ENCODE measurements around the gene SBNO2.
A peak's percentile ranks its signal among the peaks of the same experiment; 100 is the strongest.

Gene SBNO2, protein sequence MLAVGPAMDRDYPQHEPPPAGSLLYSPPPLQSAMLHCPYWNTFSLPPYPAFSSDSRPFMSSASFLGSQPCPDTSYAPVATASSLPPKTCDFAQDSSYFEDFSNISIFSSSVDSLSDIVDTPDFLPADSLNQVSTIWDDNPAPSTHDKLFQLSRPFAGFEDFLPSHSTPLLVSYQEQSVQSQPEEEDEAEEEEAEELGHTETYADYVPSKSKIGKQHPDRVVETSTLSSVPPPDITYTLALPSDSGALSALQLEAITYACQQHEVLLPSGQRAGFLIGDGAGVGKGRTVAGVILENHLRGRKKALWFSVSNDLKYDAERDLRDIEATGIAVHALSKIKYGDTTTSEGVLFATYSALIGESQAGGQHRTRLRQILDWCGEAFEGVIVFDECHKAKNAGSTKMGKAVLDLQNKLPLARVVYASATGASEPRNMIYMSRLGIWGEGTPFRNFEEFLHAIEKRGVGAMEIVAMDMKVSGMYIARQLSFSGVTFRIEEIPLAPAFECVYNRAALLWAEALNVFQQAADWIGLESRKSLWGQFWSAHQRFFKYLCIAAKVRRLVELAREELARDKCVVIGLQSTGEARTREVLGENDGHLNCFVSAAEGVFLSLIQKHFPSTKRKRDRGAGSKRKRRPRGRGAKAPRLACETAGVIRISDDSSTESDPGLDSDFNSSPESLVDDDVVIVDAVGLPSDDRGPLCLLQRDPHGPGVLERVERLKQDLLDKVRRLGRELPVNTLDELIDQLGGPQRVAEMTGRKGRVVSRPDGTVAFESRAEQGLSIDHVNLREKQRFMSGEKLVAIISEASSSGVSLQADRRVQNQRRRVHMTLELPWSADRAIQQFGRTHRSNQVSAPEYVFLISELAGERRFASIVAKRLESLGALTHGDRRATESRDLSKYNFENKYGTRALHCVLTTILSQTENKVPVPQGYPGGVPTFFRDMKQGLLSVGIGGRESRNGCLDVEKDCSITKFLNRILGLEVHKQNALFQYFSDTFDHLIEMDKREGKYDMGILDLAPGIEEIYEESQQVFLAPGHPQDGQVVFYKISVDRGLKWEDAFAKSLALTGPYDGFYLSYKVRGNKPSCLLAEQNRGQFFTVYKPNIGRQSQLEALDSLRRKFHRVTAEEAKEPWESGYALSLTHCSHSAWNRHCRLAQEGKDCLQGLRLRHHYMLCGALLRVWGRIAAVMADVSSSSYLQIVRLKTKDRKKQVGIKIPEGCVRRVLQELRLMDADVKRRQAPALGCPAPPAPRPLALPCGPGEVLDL (N-terminal part only)

DNA sequence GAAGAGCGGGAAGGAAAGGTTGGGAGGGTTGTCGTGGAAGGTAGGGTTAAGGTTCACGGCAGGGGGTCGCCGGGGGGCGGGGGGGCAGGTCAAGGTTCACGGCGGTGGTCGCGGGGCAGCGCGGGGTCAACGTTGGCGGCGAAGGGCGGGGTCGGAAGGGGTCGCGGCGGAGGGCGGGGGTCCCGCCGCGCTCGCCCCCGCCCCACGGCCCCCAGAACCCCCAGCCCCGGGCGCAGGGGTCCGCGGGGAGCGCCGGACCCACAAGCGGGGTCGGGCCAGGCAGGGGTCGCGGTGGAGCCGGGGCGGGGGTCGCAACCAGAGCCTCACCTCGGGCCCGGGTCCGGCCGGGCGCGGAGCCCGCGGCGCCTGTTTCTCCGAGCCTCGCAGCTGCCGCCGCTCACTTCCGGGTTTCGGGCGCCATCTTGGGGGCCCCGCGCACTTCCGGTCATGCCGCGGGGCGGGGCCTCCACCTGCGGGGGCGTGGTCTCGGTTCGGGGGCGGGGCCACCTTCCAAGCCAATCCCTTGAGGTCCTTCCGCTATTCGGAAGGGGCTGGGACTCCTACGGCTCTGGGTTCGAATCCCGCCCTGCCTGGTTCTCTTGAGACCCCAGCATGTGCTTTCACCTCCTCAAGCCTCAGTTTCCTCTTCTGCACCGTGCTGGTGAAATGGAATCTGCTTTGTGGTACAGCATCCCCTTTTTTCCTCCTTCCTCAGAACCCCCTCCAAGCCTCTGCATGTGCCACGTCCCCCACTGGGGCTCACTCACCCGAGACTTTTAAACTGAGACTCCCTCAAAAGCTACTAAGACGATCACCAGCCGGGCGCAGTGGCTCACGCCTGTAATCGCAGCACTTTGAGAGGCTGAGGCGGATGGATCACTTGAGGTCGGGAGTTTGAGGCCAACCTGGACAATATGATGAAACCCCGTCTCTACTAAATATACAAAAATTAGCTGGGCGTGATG, at the start of gene SBNO2:
SBNO2 (minus strand) TSS at position 424 of the 965 bp plus-strand sequence. CDS start 19,992 bp downstream, outside the sequence.
- peak; percentile 55 for DNase-seq

DNA sequence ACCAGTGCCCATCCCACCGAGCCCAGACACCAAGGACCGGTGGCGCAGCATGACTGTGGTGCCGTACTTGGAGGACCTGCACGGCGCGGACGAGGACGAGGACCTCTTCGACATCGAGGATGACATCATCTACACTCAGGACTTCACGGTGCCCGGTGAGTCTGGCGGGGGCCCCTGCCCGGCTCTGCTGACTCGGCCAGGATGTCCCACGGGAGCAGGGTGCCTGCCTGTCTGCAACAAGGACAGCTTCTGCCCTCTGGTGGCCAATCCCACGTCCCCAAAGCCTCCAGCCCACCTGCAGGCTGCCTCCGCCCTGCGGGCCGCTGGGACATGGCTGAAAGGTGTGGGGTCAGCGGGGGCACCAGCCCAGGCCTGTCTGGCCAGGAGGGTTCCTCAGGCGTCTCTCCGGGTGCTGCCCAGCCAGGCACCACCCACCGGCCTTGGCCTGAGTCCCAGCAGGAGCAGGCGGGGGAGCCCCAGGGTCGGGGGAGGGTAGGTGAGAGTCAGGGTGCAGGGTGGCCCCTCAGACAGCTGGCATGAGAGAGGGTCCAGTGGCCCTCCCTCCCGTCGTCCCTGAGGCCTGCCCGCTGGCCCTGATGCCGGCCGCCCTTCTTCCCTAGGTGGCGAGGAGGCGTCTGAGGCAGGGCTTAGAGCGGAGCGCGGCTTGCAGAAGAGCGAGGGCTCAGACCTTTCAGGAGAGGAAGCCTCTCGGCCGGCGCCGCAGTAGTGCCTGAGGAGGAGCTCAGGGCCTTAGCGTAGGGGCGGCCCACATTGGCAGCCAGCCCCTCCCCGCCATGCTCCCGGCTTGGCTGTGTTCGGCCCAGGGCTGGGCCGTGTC, 49.2 kb upstream of the SBNO2 start:
- no peak for DNase-seq

DNA sequence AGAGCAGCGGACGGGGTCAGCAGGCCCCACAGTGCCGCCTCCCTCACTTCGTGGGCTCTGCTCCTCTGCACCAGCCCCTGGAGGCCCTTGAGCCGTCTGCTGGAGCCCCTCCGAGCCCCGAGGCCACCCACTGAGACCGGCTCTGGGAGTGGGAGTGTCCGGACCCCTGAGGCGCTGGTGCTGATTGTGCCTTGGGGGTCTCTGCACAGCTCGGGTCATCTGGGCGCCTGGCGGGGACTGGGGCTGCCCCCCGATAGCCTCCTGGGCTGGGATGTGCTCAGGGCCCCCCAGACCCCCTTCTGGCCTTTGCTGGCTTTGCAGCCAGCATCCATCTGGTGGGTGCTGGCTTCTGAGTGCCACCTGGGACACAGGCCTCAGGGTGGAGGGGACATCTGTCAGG, 48.3 kb upstream of the SBNO2 start:
- DNase-seq: no peak

DNA sequence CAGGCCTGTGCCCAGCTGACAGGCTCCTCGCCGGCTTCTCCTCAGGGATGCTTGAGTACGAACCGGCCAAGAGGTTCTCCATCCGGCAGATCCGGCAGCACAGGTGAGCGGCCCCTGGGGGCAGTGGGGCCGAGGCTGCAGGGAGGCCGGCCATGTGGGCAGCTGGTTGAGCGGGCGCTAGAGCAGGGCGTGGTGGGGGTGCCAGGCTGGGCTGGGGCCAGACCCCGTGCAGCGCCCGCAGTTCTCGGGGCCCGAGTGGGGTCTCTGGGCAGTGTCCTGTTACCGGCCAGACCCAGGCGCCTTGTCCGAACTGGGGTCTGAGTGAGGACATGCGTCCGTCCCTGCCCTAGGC, 47.8 kb upstream of the SBNO2 start:
- no peak for DNase-seq

DNA sequence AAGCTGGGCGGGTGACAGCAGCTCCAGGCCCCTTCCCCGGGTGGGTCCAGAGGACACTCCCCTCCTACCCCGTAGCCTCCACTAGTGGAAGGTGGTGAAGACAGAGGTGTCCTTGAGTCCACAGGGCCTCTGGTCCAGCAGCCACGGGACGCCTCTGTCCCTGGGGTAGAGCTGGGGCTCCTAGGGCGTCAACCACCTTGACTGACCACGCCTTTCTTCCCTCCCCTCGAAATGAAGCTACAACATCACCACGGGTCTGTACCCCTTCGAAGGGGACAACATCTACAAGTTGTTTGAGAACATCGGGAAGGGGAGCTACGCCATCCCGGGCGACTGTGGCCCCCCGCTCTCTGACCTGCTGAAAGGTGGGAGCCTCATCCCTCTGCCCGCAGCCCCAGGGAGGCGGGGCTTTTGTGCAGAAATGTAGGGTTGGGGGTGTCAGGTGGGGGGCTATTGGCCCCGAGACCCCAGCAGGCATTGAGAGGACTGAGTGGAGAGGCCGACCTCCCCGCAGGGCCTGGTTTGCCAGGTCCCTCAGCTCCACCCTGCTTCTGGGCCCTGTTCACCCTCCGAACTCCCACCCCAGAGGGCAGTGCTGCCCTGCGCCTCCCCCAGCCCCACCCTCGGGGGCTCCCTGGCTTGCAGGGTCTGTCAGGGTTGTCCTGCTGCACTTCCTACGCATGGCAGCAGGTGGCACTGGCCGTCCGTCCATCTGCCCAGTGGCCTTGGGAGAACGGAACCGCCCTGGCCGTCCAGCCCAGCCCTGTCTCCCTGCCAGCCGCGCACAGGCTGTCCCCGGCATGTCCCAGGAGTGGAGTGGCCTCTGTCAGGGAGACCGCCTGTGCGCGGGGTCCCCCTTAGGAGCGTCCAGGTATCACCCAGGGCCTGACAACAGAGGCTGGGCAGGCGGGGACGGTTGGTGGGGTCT, 47.2 kb upstream of the SBNO2 start:
- no peak for DNase-seq

DNA sequence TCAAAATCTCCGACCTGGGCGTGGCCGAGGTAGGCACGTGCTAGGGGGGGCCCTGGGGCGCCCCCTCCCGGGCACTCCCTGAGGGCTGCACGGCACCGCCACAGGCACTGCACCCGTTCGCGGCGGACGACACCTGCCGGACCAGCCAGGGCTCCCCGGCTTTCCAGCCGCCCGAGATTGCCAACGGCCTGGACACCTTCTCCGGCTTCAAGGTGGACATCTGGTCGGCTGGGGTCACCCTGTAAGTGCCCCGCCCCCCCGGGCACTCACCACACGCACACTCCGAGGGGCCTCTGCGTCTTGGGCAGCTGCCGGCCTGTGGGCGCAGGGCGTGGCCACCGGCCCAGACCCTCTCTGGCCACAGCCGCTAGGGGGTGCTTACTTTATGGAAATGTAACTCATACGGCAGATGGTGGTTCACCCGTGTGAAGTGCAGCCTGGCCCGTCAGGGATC, 46.4 kb upstream of the SBNO2 start:
- no peak for DNase-seq

DNA sequence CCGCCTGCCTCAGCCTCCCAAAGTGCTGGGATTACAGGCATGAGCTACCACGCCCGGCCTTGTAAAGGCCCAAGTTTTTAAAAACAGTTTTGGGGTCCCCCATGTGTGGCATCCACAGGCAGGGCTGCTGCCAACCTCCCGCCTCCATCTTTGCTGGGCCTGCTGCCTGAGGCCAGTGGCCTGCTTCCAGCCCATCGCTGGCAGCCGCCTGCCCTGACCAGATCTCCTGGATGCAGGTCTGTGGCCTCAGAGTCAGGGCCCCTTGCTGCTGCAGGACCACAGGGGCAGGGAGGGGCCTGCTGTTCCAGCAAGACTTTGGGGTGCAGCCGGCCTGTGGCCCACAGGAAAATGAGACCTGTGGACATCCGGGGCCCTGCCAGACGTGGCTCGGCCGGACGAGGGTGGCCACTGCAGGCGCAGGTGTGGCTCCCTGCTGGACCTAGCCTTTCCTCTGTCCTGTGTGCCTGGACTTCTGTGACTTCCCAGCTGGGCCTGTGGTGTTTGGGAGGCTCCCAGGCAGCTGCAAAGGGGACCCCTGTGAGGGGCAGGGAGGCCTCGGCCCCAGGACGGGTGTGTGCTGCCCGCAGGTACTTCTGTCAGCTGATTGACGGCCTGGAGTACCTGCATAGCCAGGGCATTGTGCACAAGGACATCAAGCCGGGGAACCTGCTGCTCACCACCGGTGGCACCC, 45.9 kb upstream of the SBNO2 start:
- DNase-seq: no peak

DNA sequence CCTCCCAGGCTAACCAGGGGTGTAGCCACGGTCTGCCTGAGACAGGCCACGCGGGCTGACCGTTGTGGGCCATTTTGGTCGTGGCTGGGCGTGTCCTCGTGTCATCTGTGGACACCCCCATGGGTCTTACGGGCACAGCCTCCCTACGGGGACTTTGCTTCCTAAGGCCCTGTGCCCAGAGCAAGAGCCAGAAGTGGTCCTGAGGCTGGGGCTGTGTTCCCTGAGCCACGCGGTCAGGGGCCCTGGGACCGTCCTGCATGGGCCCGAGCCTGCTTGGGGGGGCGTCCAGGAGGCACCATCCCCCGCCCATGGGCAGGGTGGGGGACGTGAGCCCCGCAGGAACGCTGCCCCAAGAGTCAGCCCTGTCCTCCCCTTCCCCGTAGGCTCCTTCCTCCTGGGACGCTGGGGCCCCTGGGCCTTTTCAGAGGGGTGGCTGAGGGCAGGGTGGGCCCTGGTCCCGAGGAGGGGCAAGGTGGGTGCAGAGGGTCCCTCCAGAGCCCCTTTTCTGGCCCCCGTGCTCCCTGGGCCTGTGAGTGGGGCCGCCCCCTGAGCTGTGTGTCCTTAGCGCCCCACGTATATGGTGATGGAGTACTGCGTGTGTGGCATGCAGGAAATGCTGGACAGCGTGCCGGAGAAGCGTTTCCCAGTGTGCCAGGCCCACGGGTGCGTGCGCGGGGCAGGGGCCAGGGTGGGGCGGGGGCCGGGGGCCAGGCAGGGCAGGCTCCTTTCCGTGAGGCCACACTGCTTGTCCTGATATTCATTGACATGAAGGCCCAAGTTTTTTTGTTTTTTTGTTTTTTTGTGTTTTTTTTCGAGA, 44.9 kb upstream of the SBNO2 start:
- no peak for DNase-seq

DNA sequence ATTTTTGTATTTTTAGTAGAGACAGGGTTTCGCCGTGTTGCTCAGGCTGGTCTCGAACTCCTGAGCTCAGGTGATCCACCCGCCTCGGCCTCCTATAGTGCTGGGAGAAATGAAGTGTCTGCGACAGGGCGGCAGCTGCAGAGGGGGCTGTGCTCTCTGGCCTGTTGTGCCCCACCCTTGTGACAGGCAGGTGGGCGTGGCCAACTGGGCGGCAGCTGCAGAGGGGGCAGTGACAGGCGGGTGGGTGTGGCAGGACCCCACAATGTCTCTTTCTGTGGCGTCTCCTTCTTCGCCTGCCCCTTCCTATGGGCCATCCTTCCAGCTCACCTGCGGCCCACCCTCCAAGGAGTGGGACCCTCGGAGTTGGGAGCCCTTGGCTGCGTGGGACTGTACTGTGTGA, 43.3 kb upstream of the SBNO2 start:
- no peak for DNase-seq

DNA sequence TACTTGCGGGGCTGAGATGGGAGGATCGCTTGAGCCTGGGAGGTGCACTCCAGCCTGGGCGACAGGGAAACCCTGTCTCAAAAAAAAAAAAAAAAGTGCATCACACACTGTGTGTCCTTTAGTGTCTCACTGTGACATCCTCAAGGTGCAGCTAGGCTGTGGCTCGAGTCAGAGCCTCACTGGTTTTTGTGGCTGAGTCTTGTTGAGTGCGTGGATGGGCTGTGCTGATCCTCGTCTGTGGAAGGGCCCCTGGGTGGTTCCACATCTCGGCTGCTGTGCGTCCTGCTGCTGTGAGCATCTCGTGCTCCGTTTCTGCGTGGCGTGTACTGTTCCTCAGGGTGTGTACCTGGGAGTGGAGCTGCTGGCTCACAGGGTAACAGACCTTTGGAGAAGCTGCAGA, 42.7 kb upstream of the SBNO2 start:
- no peak for DNase-seq

DNA sequence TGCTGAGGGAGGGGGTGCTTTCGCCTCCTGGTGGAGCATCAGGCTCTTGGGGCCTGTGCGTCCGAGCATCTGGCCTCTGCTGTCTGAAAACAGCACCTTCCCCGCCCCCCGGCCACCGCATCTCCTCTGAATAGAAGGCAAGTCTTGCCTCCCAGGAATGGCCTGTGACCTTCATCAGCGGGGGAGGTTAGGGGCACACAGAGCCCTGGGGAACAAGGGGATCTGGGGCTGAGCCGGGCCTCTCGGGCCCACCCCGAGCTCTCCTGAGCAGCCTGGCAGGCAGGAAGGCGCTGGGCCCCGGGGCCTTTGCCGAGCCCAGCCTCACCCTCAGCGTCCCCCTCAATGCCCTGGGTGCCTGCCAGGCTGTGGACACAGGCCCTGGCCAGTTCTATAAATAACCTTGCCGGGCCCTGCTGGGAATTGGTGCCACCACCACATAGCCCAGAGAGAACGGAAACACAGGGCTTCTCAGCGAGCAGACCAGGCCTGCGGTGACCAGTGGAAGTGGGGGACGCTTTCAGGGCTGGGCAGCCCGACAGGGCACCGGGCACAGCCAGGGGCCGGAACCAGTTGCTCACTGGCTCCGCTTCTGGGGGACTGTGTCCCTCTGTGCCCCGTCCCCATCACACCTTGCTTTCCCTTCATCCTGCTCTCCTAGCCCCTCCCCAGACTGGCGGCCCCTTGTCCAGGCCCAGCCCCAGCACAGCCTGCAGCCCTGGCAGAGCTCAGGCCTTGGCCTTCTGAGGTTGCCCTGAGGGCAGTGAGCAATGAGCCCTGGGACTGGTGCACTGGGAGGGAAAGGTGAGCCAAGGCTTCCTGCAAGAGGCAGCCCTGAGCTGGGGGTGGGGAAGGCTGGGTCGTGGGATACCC, 41.0 kb upstream of the SBNO2 start:
- DNase-seq: no peak

DNA sequence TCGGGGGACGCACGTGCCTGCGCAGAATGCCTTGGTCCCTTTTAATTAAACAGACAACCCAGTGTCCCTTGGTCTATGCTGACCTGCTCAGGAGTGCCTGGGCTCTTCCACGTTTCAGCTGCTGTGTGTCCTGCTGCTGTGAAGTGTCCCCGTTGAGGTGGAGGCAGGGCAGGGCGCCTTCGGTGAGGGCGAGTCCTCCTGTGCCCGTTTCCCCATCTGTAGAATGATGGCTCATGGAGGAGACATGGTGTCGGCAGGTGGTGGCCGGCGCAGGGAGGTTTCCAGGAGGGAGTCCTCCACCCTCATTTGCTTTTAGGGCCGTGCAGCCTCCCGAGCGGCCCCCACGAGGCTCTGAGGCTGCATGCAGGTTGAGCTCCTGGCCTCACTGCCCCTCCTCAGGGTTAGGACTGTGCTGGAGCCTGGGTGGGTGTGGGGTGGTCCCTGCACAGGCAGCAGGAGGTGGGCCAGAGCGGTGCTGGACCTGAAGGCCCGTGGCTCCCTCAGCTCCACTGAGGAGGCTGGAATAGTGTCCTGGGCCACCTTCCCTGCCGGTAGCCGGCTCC, 40.3 kb upstream of the SBNO2 start:
- DNase-seq: no peak

DNA sequence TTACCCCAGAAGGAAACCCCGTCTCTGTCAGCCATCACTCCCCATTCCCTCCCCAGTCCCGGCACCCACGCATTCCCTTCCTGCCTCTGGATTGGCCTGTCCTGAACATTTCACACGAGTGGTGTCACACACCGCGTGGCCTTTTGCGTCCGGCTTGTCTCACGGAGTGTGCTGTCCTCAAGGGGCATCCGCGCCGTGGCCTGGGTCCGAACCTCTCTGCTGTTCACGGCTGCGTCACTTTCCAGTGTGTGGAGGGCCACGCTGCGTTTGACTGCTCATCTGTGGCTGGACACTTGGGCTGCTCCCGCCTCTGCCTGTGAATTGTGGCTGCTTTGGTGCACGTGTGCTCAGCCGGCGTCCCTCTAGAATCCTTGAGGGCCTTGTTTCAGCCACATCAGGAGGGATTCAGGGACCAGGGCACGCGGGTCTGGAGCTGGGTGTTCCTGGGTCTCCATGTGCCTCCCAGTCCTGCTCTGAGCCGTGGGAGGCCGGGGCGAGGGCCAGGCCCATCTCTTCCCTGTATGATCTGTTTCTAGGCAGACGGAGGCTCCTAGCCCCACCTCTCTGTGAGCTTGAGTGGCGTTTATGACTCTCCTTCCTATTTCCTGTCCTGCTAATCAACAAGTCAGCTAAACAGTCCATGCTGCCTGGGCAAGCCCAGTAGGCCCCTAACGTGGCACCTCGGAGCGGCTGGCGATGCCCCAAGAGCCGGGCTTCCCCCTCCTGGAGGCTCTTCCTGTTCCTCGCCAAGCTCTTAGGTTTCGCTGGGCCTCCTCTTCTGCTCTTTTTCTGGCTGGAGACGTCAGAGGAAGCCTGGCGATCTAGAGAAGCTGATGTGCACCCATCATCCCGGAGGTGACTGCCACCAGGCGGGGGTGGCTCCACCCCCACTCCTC, 39.6 kb upstream of the SBNO2 start:
- DNase-seq: no peak

DNA sequence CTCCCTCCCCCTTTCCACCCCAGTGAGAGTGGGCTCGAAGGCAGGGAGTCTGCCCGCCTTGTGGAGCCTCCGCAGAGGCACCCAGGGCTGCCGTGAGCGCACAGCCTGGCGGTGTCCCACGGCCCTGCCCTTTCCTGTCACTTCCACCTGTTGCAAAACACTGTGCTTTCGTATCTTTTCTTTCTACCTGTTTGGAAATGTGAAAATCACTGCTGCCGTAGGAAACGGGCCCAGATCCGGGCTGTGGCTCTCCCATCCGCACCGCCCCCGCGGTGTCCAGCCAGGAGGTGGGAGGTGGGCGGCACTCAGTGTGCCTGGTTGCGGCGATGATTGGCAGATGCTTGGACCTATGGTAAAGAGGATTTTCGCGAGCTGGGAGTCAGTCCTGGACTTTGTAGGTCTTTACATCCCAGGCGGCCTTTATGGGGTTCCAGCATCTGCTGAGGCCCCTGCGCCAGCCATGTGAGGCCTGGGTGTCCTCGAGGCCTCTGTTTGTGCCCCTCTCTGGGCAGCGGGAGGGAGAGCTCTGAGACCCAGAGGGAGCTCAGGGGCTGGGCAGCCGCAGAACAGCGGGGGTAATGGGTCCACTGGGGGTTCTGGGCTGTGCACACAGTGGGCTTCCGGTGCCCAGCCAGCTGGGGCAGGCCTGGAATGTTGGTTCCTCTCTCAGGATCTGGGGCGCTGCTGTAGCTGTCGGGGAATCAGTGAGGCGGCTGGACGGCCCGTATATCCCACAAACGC, 37.6 kb upstream of the SBNO2 start:
- DNase-seq: no peak

DNA sequence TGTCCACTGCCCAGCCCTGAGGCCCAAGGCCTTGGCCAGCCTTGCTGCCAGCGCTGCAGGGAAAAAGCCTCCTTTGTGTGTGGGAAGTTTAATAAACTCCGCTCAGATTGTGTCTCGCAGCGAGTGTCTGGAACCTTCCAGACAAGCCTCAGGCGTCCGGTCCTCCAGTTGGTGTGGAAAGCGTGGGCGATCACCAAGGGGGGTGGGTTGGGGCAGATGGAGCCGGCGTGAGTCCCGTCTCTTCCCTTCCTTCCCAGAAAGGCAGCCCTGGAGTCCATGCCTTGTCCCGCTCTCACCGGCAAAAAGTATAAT, 36.1 kb upstream of the SBNO2 start:
- no peak for DNase-seq

Measured in amniotic stem cell (primary cell).